NT2/D1 (cell line): ENCODE results near the gene TNFSF4.

Experiments
- SUZ12 ChIP-seq: IDR thresholded peaks from 2 replicates; pipeline ENCODE4 v1.6.1; 2011; ENCODE audit not compliant: insufficient read length, insufficient read depth; ENCODE audit errors: extremely low read depth
- YY1 ChIP-seq: IDR thresholded peaks from 2 replicates; pipeline ENCODE4 v1.6.1; 2011; ENCODE audit not compliant: insufficient read length, insufficient read depth
- ZNF274 ChIP-seq: IDR thresholded peaks from 2 replicates; pipeline ENCODE4 v1.6.1; 2011; ENCODE audit warnings: mild to moderate bottlenecking, low read depth, low read length

- TF ChIP-seq SUZ12 (no peak), YY1 (no peak), ZNF274 (no peak)
Observed at GRCh38 chr1:173164178-173164577, 43.0 kb downstream of the TNFSF4 start.
